ENCODE data around the gene LANCL3. TPM values are rescaled to one million over a fixed set of nuclear protein-coding genes. Genes with fewer than 3 reads are reported as not detected.

LANCL3 gene
- total RNA-seq, 1 experiment from 2014 or later = 0.48 TPM

GRCh38 chrX:37679888-37680287 lies 108.4 kb downstream of the LANCL3 start (continued):
- TF ChIP-seq AR (CRISPR knock-in tag; IDR thresholded peaks at IDR 0.05) = no peak
- TF ChIP-seq ZNF121 (CRISPR knock-in tag; IDR thresholded peaks at IDR 0.05) = no peak
- TF ChIP-seq ARID4B (CRISPR knock-in tag; IDR thresholded peaks at IDR 0.05; ENCODE audit: borderline replicate concordance) = no peak
- TF ChIP-seq GRHL2 (CRISPR knock-in tag; IDR thresholded peaks at IDR 0.05; ENCODE audit: insufficient replicate concordance, severe bottlenecking) = no peak
- TF ChIP-seq USF2 (CRISPR knock-in tag; IDR thresholded peaks at IDR 0.05) = no peak
- no peak for TF ChIP-seq ESRRA (CRISPR knock-in tag; IDR thresholded peaks at IDR 0.05; ENCODE audit: borderline replicate concordance)
- no peak for TF ChIP-seq ZMAT4 (CRISPR knock-in tag; IDR thresholded peaks at IDR 0.05)
- no peak for TF ChIP-seq USF1 (CRISPR knock-in tag; IDR thresholded peaks at IDR 0.05)
- no peak for TF ChIP-seq ZNF232 (CRISPR knock-in tag; IDR thresholded peaks at IDR 0.05)
- TF ChIP-seq FOXJ3 (CRISPR knock-in tag; IDR thresholded peaks at IDR 0.05; ENCODE audit: borderline replicate concordance) = no peak
- no peak for TF ChIP-seq RORB (CRISPR knock-in tag; IDR thresholded peaks at IDR 0.05)
- TF ChIP-seq RELA (CRISPR knock-in tag; IDR thresholded peaks at IDR 0.05; ENCODE audit: borderline replicate concordance) = no peak
- no peak for TF ChIP-seq OVOL2 (CRISPR knock-in tag; IDR thresholded peaks at IDR 0.05; ENCODE audit: borderline replicate concordance)

- DNase-seq (ENCODE audit: low spot score) (no peak), ATAC-seq (no peak)
- Mint-ChIP-seq H3K4me1 (peaks cover 14% of the 10 kb centered on the region), H3K36me3 (no peaks in the 10 kb centered on the region), H3K4me3 (no peak overlapping the region), H3K27ac (no peak overlapping the region), H3K27me3 (ENCODE audit: low read depth) (peaks cover 16% of the 10 kb centered on the region), H3K9me3 (no peaks in the 10 kb centered on the region)
- POLR2A ChIA-PET = no interaction called here
- CTCF ChIA-PET = no interaction called here
- TF ChIP-seq AR (CRISPR knock-in tag; IDR thresholded peaks at IDR 0.05) = no peak
- TF ChIP-seq SMAD3 (CRISPR knock-in tag; IDR thresholded peaks at IDR 0.05; ENCODE audit: borderline replicate concordance) = no peak
- TF ChIP-seq USF2 (CRISPR knock-in tag; IDR thresholded peaks at IDR 0.05) = no peak
- no peak for TF ChIP-seq HMGA2 (CRISPR knock-in tag; IDR thresholded peaks at IDR 0.05)
- TF ChIP-seq IRF2 (CRISPR knock-in tag; IDR thresholded peaks at IDR 0.05; ENCODE audit: borderline replicate concordance, low read depth) = no peak
- no peak for TF ChIP-seq FOXP4 (CRISPR knock-in tag; IDR thresholded peaks at IDR 0.05)
- no peak for TF ChIP-seq GABPB1 (CRISPR knock-in tag; IDR thresholded peaks at IDR 0.05)
- no peak for TF ChIP-seq E2F4 (CRISPR knock-in tag; IDR thresholded peaks at IDR 0.05; ENCODE audit: borderline replicate concordance, low read depth)
Observed at GRCh38 chrX:37684426-37684825, 113.0 kb downstream of the LANCL3 start.

Measured in WTC11 (cell line).